ENCODE results near the gene XPC.

XPC gene

GRCh38 chr3:14147617-14148016, 30.8 kb downstream of the XPC start:
- DNase-seq (ENCODE audit: low read depth in 2 of 2): no peak

- no peak for DNase-seq (ENCODE audit: low read depth in 2 of 2)
Observed at GRCh38 chr3:14147066-14147435, 31.4 kb downstream of the XPC start.

GRCh38 chr3:14146381-14147065, 31.9 kb downstream of the XPC start:
- no peak for DNase-seq (ENCODE audit: low read depth in 2 of 2)

GRCh38 chr3:14145670-14146380, 32.6 kb downstream of the XPC start:
- no peak for DNase-seq (ENCODE audit: low read depth in 2 of 2)

- DNase-seq (ENCODE audit: low read depth in 2 of 2): no peak
Observed at GRCh38 chr3:14145236-14145635, 33.2 kb downstream of the XPC start.

DNA sequence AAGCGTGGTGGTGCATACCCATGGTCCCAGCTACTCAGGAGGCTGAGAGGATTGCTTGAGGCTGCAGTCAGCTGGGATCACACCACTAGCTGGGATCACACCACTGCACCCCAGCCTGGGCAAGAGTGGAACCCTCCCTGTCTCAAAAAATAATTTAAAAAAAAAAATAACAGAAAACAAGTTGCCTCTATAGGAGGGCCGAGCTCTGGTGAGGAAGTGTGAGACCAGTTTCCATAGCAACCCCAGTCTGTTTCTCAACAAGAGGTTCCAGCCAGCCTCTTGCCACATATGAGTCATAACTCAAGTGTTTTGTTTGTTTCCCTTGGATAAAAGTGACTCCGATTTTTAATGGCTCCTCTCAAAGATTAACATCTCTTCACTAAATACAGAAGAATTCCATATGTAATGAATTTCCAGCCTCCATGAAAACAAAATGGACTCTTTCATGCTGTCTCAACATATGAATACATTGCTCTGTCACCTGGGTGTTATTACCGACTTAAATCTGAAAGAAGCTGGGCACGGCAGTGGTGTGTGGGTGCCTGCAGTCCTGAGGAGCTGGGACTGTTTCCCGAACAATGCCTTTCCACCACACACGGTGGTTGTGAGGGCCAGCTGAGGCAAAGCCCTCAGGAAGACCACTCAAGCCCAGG, 33.9 kb downstream of the XPC start:
- DNase-seq (ENCODE audit: low read depth in 2 of 2): no peak

DNA sequence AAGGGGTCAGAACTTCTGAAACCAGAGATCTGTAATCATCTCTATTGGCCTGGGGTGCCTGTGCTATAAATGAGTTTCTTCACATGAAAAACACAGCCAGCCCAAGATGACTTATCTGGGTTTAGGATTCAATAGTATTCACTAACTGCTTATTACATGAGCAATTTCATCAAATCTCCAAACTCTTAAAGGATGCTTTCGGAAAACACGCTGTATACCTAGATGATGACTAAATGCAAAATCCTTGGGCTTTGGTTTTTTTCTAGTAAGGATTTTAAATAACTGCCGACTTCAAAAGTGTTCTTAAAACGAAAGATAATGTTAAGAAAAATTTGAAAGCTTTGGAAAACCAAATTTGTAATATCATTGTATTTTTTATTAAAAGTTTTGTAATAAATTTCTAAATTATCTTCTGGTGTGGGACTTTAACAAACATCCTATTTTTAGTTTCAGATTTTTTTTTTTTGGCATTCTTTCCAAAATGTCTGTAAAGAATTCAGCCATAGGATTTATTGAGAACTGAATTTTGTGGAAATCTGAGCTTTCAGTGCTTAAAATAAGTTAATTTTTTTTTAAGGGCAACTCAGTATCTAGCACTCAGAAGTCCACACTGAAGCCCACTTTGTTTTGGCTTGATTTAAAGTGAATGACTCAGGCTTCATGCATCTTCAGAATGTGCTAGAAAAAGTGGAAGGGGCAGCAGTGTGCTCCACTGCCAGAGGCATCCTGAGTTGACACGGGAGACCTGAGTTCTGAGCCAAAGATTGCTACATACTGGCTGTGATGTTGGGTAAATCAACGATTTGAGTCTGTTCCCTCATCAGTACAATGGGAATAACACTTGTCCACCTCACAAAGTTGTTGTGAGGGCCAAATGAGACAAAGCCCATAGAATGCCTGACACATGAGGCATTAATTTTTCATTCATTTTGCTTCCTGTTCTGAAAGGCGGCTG, 34.9 kb downstream of the XPC start:
- no peak for DNase-seq (ENCODE audit: low read depth in 2 of 2)

DNA sequence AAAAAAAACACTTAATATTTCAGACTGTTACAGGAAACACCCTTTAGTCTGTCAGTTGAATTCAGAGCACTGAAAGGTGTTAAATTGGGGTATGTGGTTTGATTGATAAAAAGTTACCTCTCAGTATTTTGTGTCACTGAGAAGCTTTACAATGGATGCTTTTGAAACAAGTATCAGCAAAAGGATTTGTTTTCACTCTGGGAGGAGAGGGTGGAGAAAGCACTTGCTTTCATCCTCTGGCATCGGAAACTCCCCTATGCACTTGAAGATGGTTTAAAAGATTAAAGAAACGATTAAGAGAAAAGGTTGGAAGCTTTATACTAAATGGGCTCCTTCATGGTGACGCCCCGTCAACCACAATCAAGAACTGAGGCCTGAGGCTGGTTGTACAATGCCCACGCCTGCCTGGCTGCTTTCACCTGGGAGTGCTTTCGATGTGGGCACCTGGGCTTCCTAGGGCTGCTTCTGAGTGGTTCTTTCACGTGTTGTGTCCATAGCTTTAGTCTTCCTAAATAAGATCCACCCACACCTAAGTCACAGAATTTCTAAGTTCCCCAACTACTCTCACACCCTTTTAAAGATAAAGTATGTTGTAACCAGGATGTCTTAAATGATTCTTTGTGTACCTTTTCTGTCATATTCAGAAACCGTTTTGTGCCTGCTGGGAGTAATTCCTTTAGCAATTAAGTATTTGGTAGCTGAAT, 35.7 kb downstream of the XPC start:
- peak in 1 of 2 donors; percentile 16 for DNase-seq (ENCODE audit: low read depth in 2 of 2)

GRCh38 chr3:14141602-14142341, 36.6 kb downstream of the XPC start:
- no peak for DNase-seq (ENCODE audit: low read depth in 2 of 2)

GRCh38 chr3:14141144-14141543, 37.3 kb downstream of the XPC start:
- DNase-seq (ENCODE audit: low read depth in 2 of 2): no peak

- no peak for DNase-seq (ENCODE audit: low read depth in 2 of 2)
Observed at GRCh38 chr3:14140668-14141067, 37.7 kb downstream of the XPC start.

DNA sequence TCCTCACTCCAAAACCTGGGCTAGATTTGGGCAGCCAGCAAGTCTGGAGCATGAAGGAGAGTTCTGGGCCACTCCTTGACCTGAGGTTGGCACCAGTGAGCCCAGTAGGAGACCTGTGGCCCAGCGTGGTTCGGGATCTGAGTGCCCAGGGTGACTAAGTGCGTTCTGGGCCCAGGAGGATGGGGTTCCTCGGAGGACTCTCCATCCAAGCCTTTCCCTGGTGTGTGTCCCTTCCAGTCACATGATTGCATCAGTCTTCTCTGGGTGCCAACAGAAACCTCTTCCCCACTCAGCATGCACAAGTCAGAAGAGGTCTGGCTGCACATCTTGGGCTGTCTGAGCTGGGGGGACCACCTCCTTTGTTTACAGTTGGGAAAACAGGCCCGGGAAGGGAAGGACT, 38.6 kb downstream of the XPC start:
- no peak for DNase-seq (ENCODE audit: low read depth in 2 of 2)

- no peak for DNase-seq (ENCODE audit: low read depth in 2 of 2)
Observed at GRCh38 chr3:14138878-14139655, 39.3 kb downstream of the XPC start.

- DNase-seq (ENCODE audit: low read depth in 2 of 2): no peak
Observed at GRCh38 chr3:14138109-14138877, 40.1 kb downstream of the XPC start.

DNA sequence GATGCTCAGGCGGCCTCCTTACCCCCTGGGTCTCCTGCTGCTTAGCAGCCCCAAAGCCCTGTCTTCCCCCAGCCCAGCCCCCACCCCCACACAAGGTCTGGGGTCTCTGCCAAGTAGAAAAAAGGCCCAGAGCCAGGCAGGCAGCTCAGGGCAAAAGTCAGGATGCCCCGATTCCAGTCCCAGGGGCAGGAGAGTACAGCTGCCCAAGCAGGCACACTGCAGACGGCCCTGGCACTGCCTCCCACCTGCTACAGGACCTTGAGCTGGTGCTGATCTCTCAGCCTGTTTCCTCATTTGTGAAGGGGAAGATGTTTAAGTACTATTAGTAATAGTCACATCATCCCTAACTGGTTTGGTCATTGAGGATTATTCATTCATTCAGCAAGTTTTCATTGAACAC, 41.0 kb downstream of the XPC start:
- no peak for DNase-seq (ENCODE audit: low read depth in 2 of 2)

DNA sequence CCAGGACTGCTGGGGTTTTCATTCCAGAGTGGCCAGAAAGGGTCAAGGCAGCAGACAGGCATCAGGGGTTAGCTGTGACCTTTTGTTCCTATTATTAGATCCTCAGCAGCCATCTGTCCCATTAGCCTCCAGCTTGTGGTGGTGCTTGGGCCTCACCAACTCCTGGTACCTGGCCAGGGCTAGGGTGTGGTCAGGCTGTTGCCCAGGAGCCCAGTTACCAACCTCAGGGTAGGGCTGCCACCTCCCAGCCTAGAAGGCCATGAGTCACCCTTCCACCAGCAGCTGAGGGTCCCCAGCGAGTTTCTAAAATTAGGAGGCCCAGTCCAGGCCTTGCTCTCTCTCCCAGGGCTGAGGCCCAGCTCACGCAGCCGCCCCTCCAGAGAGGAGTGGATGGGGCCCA, 41.4 kb downstream of the XPC start:
- DNase-seq (ENCODE audit: low read depth in 2 of 2): no peak

GRCh38 chr3:14135581-14135980, 42.8 kb downstream of the XPC start:
- DNase-seq (ENCODE audit: low read depth in 2 of 2): no peak

GRCh38 chr3:14134291-14134690, 44.1 kb downstream of the XPC start:
- no peak for DNase-seq (ENCODE audit: low read depth in 2 of 2)

DNA sequence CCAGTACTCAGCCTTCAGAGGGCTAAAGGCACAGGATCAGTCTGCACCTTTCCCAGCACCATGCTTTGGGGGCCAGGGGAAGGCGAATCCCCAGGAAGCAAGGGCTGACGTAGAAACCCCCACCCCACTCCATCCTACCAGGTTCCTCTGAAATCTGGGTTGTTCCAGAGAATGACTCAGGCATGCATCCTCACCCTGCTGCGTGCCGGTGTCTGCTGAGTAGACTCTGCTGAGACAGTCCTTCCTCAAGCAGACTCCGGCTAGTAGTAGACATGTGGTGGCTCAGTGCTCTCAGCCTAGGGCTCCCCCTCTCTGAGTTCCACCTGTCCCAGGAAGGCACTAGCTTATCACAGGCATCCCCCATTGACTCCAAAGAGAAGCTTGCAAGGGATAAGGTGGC, 44.5 kb downstream of the XPC start:
- no peak for DNase-seq (ENCODE audit: low read depth in 2 of 2)
